WI38 (cell line): ENCODE measurements around the gene TBC1D5.

Experiments
- H3K4me3 ChIP-seq: 2 replicates; pipeline ENCODE4 v1.5.1; 2011; ENCODE audit warnings: low read depth, mild to moderate bottlenecking, control low read depth, low read length
- CTCF ChIP-seq: IDR thresholded peaks from 2 replicates; pipeline ENCODE4 v1.5.1; 2012; ENCODE audit warnings: low read depth, mild to moderate bottlenecking, control low read depth, low read length

The TBC1D5 gene

GRCh38 chr3:17607905-17608304 lies 134.5 kb downstream of the TBC1D5 start:
- no peak for TF ChIP-seq CTCF
- H3K4me3 ChIP-seq: no peak overlapping the region

- TF ChIP-seq CTCF: no peak
- H3K4me3 ChIP-seq: no peak overlapping the region
Measured at GRCh38 chr3:17605934-17606333, 136.5 kb downstream of the TBC1D5 start.

GRCh38 chr3:17605032-17605431 lies 137.4 kb downstream of the TBC1D5 start:
- H3K4me3 ChIP-seq: no peak overlapping the region
- no peak for TF ChIP-seq CTCF

- no peak for TF ChIP-seq CTCF
Measured at GRCh38 chr3:17602126-17602525, 140.3 kb downstream of the TBC1D5 start.

GRCh38 chr3:17592956-17593355 lies 149.5 kb downstream of the TBC1D5 start:
- no peak overlapping the region for H3K4me3 ChIP-seq
- no peak for TF ChIP-seq CTCF

More at GRCh38 chr3:17602126-17602525, 140.3 kb downstream of the TBC1D5 start:
- H3K4me3 ChIP-seq: no peak overlapping the region

GRCh38 chr3:17590465-17590864 lies 152.0 kb downstream of the TBC1D5 start:
- no peak for TF ChIP-seq CTCF
- no peak overlapping the region for H3K4me3 ChIP-seq

- TF ChIP-seq CTCF: no peak
- no peak overlapping the region for H3K4me3 ChIP-seq
Measured at GRCh38 chr3:17589888-17590287, 152.5 kb downstream of the TBC1D5 start.
